ENCODE measurements around the gene PPP2R2B.

GRCh38 chr5:146820987-146821386 is 57.6 kb downstream of the PPP2R2B start:
- TF ChIP-seq CTCF (IDR thresholded peaks at IDR 0.05) (no peak), POLR2A (IDR thresholded peaks at IDR 0.05) (no peak)

Measured in Peyer's patch (tissue), 4 donors.